OCI-LY3 (cell line): ENCODE measurements around the gene PAPOLB.

Source experiments
- H2AFZ ChIP-seq: fragments of 200-600, 300-600 bp; shearing (Covaris generic); 2 replicates; pipeline ENCODE4 v1.6.0; 2014; ENCODE audit warnings: antibody characterized with exemption, low read depth, low read length
- H3K27ac ChIP-seq: fragments of 200-600, 300-600 bp; sonication (generic); 2 replicates; pipeline ENCODE4 v1.5.1; 2014; ENCODE audit warnings: mild to moderate bottlenecking, low read length, moderate library complexity, mixed read lengths
- H3K27me3 ChIP-seq: fragments of 200-600, 300-600 bp; sonication (generic); 2 replicates; pipeline ENCODE4 v1.6.1; 2014; ENCODE audit warnings: low read depth, low read length, mixed read lengths
- H3K36me3 ChIP-seq: fragments of 200-600, 300-600 bp; sonication (generic); replicated peaks from 2 replicates; pipeline ENCODE3; 2014; ENCODE audit warnings: low read depth, low read length, mixed read lengths
- H3K4me1 ChIP-seq: fragments of 300-600, 200-600 bp; sonication (generic); 2 replicates; pipeline ENCODE4 v1.6.1; 2014; ENCODE audit warnings: low read length, mixed read lengths
- H3K4me2 ChIP-seq: fragments of 200-600, 300-600 bp; sonication (generic); 2 replicates; pipeline ENCODE4 v1.6.1; 2014; ENCODE audit warnings: low read length, mixed read lengths
- H3K4me3 ChIP-seq: fragments of 300-600, 200-600 bp; sonication (generic); 2 replicates; pipeline ENCODE4 v1.5.1; 2014; ENCODE audit warnings: antibody characterized with exemption, mild to moderate bottlenecking, low read length, moderate library complexity
- H3K79me2 ChIP-seq: fragments of 300-600, 200-600 bp; shearing (Covaris generic); 2 replicates; pipeline ENCODE4 v1.6.1; 2014; ENCODE audit warnings: mild to moderate bottlenecking, low read length, mixed read lengths
- H3K9ac ChIP-seq: fragments of 300-600, 200-600 bp; shearing (Covaris generic); 2 replicates; pipeline ENCODE4 v1.6.0; 2014; ENCODE audit warnings: mild to moderate bottlenecking, low read length, moderate library complexity
- H3K9me3 ChIP-seq: fragments of 200-600, 300-600 bp; shearing (Covaris generic); 2 replicates; pipeline ENCODE4 v1.6.1; 2014; ENCODE audit warnings: low read length, mixed read lengths; ENCODE audit not compliant: insufficient read depth
- H4K20me1 ChIP-seq: fragments of 200-600, 300-600 bp; sonication (generic); 2 replicates; pipeline ENCODE4 v1.6.1; 2016; ENCODE audit warnings: low read length, mixed read lengths; ENCODE audit not compliant: insufficient read depth
- CTCF ChIP-seq: fragments of 200-600, 300-600 bp; sonication (generic); IDR thresholded peaks from 2 replicates; pipeline ENCODE4 v1.5.1; 2014; ENCODE audit warnings: antibody characterized with exemption, low read length, low read depth
- EZH2phosphoT487 ChIP-seq: fragments of 200-600 bp; shearing (Covaris generic); IDR thresholded peaks from 2 replicates; pipeline ENCODE4 v1.6.1; 2018; ENCODE audit warnings: antibody characterized with exemption, mixed run types, low read depth

Gene PAPOLB

DNA sequence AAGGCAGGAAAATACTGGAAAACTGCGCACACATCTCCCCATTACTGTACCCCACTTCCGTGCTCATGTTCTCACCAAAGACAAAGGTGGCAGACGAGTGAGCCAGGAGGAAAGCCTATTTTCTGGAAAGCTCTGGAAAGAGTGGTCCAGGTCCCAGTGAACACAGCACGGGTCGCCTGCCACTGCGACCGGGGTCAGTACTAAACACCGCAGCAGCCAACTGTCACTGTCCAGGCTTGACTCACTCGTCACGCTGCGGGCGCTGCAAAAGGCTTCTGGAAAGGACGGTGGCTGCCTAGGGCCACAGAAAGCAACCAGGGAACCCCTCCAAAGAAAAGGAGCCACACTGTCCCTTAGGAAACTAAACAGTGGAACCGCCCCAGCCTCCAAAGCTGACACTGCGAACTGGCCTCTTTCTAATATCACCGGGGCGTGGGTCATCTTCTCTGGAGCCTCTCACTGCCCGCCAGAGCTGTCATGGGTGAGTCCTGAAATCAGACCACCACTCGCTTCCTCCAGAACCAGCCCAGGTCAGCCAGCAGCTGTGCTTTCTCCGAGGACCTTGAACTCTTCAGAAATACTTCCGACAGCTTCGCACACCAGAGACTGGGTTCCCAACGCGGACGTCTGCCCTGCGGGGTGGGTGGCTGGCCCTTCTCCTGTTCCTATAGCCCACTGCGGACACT is 17.7 kb upstream of the PAPOLB start:
- Histone ChIP-seq H3K27me3 (no peaks in the 10 kb centered on the region), H3K9ac (no peak overlapping the region), H3K4me3 (no peak overlapping the region), H2AFZ (no peak overlapping the region), H3K27ac (no peak overlapping the region), H3K4me2 (no peak overlapping the region), H3K9me3 (no peaks in the 10 kb centered on the region), H3K36me3 (no peaks in the 10 kb centered on the region), H4K20me1 (no peaks in the 10 kb centered on the region), H3K79me2 (no peaks in the 10 kb centered on the region), H3K4me1 (no peaks in the 10 kb centered on the region)
- no peak for TF ChIP-seq EZH2phosphoT487
- TF ChIP-seq CTCF: no peak

GRCh38 chr7:4878336-4879335 is 16.8 kb upstream of the PAPOLB start:
- TF ChIP-seq CTCF: no peak
- no peak for TF ChIP-seq EZH2phosphoT487
- Histone ChIP-seq H3K4me1 (no peaks in the 10 kb centered on the region), H2AFZ (no peak overlapping the region), H3K9ac (no peak overlapping the region), H3K9me3 (no peaks in the 10 kb centered on the region), H3K79me2 (no peaks in the 10 kb centered on the region), H3K4me2 (no peak overlapping the region), H3K27me3 (no peaks in the 10 kb centered on the region), H3K27ac (no peak overlapping the region), H3K36me3 (no peaks in the 10 kb centered on the region), H4K20me1 (no peaks in the 10 kb centered on the region), H3K4me3 (no peak overlapping the region)

DNA sequence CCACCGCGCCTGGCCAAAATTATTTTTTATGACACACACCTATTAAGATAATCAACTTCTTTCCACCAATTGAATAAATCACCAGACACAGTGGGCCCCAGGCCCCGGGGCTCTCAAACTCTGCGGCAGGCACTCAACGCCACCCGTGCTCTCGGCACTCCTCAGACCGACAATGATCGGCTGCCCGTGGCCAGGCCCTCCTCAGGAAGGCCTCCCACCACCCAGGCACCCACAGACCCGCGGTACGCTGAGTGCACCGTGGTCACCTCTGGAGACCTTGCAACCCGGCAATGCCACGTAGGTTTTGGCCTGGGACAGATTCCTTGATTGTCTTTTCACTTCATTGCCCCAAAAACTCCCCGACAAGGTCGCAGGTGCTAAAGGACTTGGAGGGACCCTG is 14.8 kb upstream of the PAPOLB start:
- no peaks in the 10 kb centered on the region for H3K9me3 ChIP-seq
- H3K27ac ChIP-seq: no peak overlapping the region
- H3K9ac ChIP-seq: no peak overlapping the region
- no peak overlapping the region for H3K4me3 ChIP-seq
- TF ChIP-seq CTCF: no peak
- TF ChIP-seq EZH2phosphoT487: no peak
- no peak overlapping the region for H3K4me2 ChIP-seq
- H3K27me3 ChIP-seq: no peaks in the 10 kb centered on the region
- H3K36me3 ChIP-seq: no peaks in the 10 kb centered on the region
- no peaks in the 10 kb centered on the region for H3K79me2 ChIP-seq
- H3K4me1 ChIP-seq: no peaks in the 10 kb centered on the region
- no peaks in the 10 kb centered on the region for H4K20me1 ChIP-seq
- H2AFZ ChIP-seq: no peak overlapping the region

DNA sequence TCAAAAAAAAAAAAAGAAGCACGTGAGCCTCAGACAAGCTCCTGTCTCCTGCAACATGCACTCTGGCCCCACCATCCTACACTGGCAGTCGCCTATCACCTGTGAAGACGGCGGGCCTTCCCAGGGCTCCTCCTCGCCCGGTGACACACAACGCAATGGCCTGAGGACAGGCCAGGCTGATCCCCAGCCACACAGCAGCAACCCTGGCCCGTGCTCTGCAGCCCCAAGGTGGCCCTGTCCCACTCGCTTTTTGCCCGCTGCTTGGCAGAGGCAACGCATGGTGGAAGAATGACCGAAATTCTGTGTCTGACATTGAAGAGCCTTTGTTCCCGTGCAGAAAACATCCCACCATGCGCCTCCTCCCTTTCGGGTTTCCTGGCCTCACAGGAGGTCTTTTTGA is 13.6 kb upstream of the PAPOLB start:
- H2AFZ ChIP-seq: no peak overlapping the region
- H3K9me3 ChIP-seq: no peaks in the 10 kb centered on the region
- no peaks in the 10 kb centered on the region for H3K4me1 ChIP-seq
- H3K27ac ChIP-seq: no peak overlapping the region
- no peaks in the 10 kb centered on the region for H4K20me1 ChIP-seq
- no peaks in the 10 kb centered on the region for H3K36me3 ChIP-seq
- no peak overlapping the region for H3K4me2 ChIP-seq
- no peak overlapping the region for H3K9ac ChIP-seq
- no peak overlapping the region for H3K4me3 ChIP-seq
- H3K79me2 ChIP-seq: no peaks in the 10 kb centered on the region
- H3K27me3 ChIP-seq: no peaks in the 10 kb centered on the region
- TF ChIP-seq EZH2phosphoT487: no peak
- TF ChIP-seq CTCF: no peak
